ENCODE data around the gene PAM.

DNA sequence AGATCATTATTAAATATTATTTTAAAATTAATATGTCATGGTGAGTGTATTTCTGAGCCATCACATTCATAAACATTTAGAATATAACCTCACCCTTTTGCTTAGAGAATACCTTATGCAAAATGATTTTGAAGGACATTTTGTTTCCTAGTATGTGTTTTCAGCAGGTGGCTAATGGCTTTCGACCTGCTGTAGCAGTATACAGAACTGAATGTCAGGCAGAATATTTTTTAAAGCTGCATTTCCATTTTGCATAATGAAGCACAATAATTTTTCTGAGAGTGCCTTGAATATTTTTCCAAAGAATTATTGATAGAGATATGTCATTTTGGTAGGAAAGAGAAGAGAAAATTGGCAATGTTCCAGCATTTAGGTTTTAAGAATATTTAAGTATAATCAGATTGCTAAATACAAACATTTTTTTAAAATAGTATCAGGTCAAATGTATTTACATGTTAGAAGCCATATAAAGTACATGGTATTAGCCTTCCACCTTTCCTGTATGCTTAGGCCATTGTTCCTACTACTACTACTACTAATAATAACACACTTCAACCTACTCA, 42.3 kb downstream of the PAM start:
- TF ChIP-seq, protein P1, sequence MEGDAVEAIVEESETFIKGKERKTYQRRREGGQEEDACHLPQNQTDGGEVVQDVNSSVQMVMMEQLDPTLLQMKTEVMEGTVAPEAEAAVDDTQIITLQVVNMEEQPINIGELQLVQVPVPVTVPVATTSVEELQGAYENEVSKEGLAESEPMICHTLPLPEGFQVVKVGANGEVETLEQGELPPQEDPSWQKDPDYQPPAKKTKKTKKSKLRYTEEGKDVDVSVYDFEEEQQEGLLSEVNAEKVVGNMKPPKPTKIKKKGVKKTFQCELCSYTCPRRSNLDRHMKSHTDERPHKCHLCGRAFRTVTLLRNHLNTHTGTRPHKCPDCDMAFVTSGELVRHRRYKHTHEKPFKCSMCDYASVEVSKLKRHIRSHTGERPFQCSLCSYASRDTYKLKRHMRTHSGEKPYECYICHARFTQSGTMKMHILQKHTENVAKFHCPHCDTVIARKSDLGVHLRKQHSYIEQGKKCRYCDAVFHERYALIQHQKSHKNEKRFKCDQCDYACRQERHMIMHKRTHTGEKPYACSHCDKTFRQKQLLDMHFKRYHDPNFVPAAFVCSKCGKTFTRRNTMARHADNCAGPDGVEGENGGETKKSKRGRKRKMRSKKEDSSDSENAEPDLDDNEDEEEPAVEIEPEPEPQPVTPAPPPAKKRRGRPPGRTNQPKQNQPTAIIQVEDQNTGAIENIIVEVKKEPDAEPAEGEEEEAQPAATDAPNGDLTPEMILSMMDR (IDR thresholded peaks at IDR 0.05), result no peak
- no peak for TF ChIP-seq POLR2A (IDR thresholded peaks at IDR 0.05)

Data from prostate gland (tissue), 2 donors.